Measurements from ENCODE around the gene CNTFR.

DNA sequence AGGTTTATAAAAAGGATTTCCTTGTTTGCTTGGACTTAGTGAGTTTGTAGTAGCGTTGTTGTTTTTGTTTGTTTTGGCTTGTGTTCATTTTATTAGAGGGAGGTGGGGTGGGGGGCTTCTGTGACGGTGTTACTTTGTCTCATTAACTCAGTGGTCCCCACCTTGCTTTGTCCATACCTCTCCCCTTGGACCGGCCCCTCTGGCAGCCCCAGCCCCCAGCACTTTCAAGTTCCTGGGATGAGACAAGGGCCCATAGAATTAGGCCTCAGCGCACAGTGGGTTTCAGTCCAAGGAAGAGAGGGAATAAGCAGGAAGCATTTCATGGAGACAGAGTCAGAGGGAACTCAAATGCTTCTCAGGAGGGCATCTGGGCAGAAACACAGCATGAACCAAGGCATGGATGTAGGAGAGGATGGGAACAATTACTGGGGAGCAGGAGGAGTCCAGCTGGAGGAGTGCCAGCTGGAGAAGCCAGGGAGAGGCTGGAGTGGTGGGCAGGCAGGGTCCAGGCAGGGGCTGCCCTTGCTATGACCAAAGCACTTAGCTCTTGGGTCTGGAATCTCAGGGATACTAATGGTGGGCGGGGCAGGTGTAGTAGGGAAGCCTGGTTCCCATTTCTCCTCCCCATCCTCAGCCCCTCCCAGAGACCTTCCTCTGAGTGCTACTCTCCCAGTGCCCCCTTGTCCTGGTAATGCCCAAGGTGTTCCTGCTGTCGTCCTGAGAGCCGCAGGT is 43.3 kb downstream of the CNTFR start:
- TF ChIP-seq, protein P1, sequence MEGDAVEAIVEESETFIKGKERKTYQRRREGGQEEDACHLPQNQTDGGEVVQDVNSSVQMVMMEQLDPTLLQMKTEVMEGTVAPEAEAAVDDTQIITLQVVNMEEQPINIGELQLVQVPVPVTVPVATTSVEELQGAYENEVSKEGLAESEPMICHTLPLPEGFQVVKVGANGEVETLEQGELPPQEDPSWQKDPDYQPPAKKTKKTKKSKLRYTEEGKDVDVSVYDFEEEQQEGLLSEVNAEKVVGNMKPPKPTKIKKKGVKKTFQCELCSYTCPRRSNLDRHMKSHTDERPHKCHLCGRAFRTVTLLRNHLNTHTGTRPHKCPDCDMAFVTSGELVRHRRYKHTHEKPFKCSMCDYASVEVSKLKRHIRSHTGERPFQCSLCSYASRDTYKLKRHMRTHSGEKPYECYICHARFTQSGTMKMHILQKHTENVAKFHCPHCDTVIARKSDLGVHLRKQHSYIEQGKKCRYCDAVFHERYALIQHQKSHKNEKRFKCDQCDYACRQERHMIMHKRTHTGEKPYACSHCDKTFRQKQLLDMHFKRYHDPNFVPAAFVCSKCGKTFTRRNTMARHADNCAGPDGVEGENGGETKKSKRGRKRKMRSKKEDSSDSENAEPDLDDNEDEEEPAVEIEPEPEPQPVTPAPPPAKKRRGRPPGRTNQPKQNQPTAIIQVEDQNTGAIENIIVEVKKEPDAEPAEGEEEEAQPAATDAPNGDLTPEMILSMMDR (IDR thresholded peaks at IDR 0.05; ENCODE audit: insufficient read depth, low read depth, low read length), result no peak
- TF ChIP-seq EZH2 (IDR thresholded peaks at IDR 0.05; ENCODE audit: insufficient read depth, low read length), result no peak

All from astrocyte (in vitro differentiated cells and primary cell).